CD14-positive monocyte (primary cell): Measurements from ENCODE around the gene PCDH15. TPM values are rescaled to one million over a fixed set of nuclear protein-coding genes. Genes with fewer than 3 reads are reported as not detected.

ENCODE experiments used
- DNase-seq, 3 donors: peaks; one replicate each; pipeline ENCODE4 v3.0.0-alpha.2; 2011 to 2022
- H2AFZ ChIP-seq: 2 replicates; pipeline ENCODE4 v1.6.0; 2012; ENCODE audit warnings: mild to moderate bottlenecking, low read depth, low read length, inconsistent platforms; ENCODE audit not compliant: insufficient read depth, poor library complexity, severe bottlenecking
- H3K27ac ChIP-seq, 2 donors: 1 replicate in 1 of 2; 2 replicates in 1 of 2; pipeline ENCODE4 v1.5.1; 2012 to 2013; ENCODE audit warnings: low read length in 2 of 2, control low read depth in 1 of 2, inconsistent platforms in 1 of 2, low read depth in 1 of 2, mild to moderate bottlenecking in 1 of 2
- H3K27me3 ChIP-seq, 2 donors: one replicate each; pipeline versions ENCODE4 v1.6.0 to v1.6.1; 2011 to 2013; ENCODE audit warnings: low read length in 2 of 2; ENCODE audit not compliant: control insufficient read depth in 2 of 2, insufficient read depth in 2 of 2
- H3K36me3 ChIP-seq, 2 donors: replicated peaks in 1 of 2; 1 replicate in 1 of 2; 2 replicates in 1 of 2; pipeline versions ENCODE4 v1.5.1 to v1.6.1; 2012 to 2013; ENCODE audit warnings: low read length in 2 of 2, control low read depth in 1 of 2, inconsistent platforms in 1 of 2, mild to moderate bottlenecking in 1 of 2; ENCODE audit not compliant: insufficient read depth in 2 of 2, control insufficient read depth in 1 of 2
- H3K4me1 ChIP-seq, 2 donors: 1 replicate in 1 of 2; 2 replicates in 1 of 2; pipeline versions ENCODE4 v1.5.1 to v1.6.1; 2012 to 2013; ENCODE audit warnings: low read length in 2 of 2, control low read depth in 1 of 2, inconsistent platforms in 1 of 2, mild to moderate bottlenecking in 1 of 2, moderate library complexity in 1 of 2; ENCODE audit not compliant: insufficient read depth in 2 of 2, control insufficient read depth in 1 of 2
- H3K4me2 ChIP-seq: replicated peaks from 2 replicates; pipeline ENCODE3; 2012; ENCODE audit warnings: low read length, moderate library complexity, mild to moderate bottlenecking; ENCODE audit not compliant: poor library complexity, severe bottlenecking; ENCODE audit errors: extremely low read depth
- H3K4me3 ChIP-seq, 3 experiments: fragments of 200-600 bp in 1 of 3; sonication (generic) in 1 of 3; replicated peaks in 1 of 3; 1 replicate in 2 of 3; 2 replicates in 1 of 3; pipeline ENCODE4 v1.5.1; 2011 to 2013; ENCODE audit warnings: low read length in 3 of 3, mild to moderate bottlenecking in 3 of 3, control low read depth in 2 of 3, low read depth in 2 of 3, inconsistent platforms in 1 of 3, moderate library complexity in 1 of 3
- H3K79me2 ChIP-seq: 2 replicates; pipeline ENCODE4 v1.6.0; 2012; ENCODE audit warnings: mild to moderate bottlenecking, control low read depth, inconsistent platforms, low read length, moderate library complexity; ENCODE audit not compliant: insufficient read depth
- H3K9ac ChIP-seq: 2 replicates; pipeline ENCODE4 v1.6.0; 2017; ENCODE audit warnings: low read length, mild to moderate bottlenecking; ENCODE audit not compliant: insufficient read depth, poor library complexity, severe bottlenecking
- H3K9me3 ChIP-seq, 2 donors: replicated peaks in 1 of 2; 1 replicate in 1 of 2; 2 replicates in 1 of 2; pipeline versions ENCODE4 v1.5.1 to v1.6.1; 2012 to 2013; ENCODE audit warnings: low read length in 2 of 2, control low read depth in 1 of 2; ENCODE audit not compliant: control insufficient read depth in 1 of 2, insufficient read depth in 1 of 2
- H4K20me1 ChIP-seq: 2 replicates; pipeline ENCODE4 v1.6.0; 2012; ENCODE audit warnings: mild to moderate bottlenecking, low read length, control low read depth, moderate library complexity; ENCODE audit not compliant: insufficient read depth
- H3K27ac Mint-ChIP-seq, 7 donors: one replicate each; pipeline ENCODE4 v1.8.0; 2020; ENCODE audit warnings: mild to moderate bottlenecking in 7 of 7, mixed read lengths in 7 of 7, moderate library complexity in 6 of 7, inconsistent platforms in 2 of 7
- H3K27me3 Mint-ChIP-seq, 3 donors: one replicate each; pipeline ENCODE4 v1.8.0; 2021 to 2022; ENCODE audit warnings: low read depth in 3 of 3, mild to moderate bottlenecking in 3 of 3, mixed read lengths in 3 of 3, moderate library complexity in 3 of 3, inconsistent platforms in 1 of 3
- H3K36me3 Mint-ChIP-seq, 2 donors: one replicate each; pipeline ENCODE4 v1.8.0; 2020; ENCODE audit warnings: mixed read lengths in 2 of 2, inconsistent platforms in 1 of 2, mild to moderate bottlenecking in 1 of 2
- H3K4me1 Mint-ChIP-seq: one replicate; pipeline ENCODE4 v1.8.0; 2020; ENCODE audit warnings: mild to moderate bottlenecking, mixed read lengths
- H3K4me3 Mint-ChIP-seq, 2 donors: one replicate each; pipeline ENCODE4 v1.8.0; 2020; ENCODE audit warnings: mild to moderate bottlenecking in 2 of 2, mixed read lengths in 2 of 2, moderate library complexity in 1 of 2
- H3K9me3 Mint-ChIP-seq, 7 donors: one replicate each; pipeline ENCODE4 v1.8.0; 2020 to 2022; ENCODE audit warnings: mixed read lengths in 7 of 7, mild to moderate bottlenecking in 6 of 7, moderate library complexity in 6 of 7, inconsistent platforms in 2 of 7
- WGBS: methylation state at CpG from one replicate; pipeline ENCODE4 v1.1.5; 2013; ENCODE audit warnings: missing lambda C conversion rate; ENCODE audit not compliant: insufficient coverage; 5-methylcytosine and 5-hydroxymethylcytosine counted together
- intact Hi-C, 2 donors: fragments of 100-400 bp; cut with micrococcal nuclease; formaldehyde crosslinking; loops; one replicate each; pipeline versions ENCODE4 v1.15.0 to v1.15.1; 2023
- polyA plus RNA-seq, 3 donors: library from polyadenylated mRNA; depleted of rRNA in 1 of 3; unstranded in 2 of 3; stranded (reverse) in 1 of 3; fragments of 300-500 nt in 2 of 3; fragments of >200 nt in 1 of 3; fragmentation: Illumina TruSeq in 2 of 3; gene quantifications; 1 replicate in 2 of 3; 2 replicates in 1 of 3; pipeline ENCODE4 v1.2.3, GENCODE V29; 2012 to 2021
- TF ChIP-seq, protein P1 (sequence below): fragments of 200-600 bp; IDR thresholded peaks from one replicate; pipeline ENCODE4 v1.8.0; 2022; ENCODE audit warnings: antibody characterized with exemption, mild to moderate bottlenecking

Gene PCDH15
- polyA plus RNA-seq, 3 donors, result not detected

GRCh38 chr10:53836638-53837037 is 964.4 kb downstream of the PCDH15 start:
- DNase-seq, result no peak
- Mint-ChIP-seq H3K27me3 (peaks cover 0 to 1% (median 0%) of the 10 kb centered on the region in 3 donors), H3K36me3 (no peaks in the 10 kb centered on the region), H3K4me3 (no peak overlapping the region), H3K4me1 (no peaks in the 10 kb centered on the region), H3K27ac (no peak overlapping the region), H3K9me3 (no peaks in the 10 kb centered on the region)
- intact Hi-C loops, result no loop called here
- Histone ChIP-seq H3K9me3 (no peaks in the 10 kb centered on the region), H2AFZ (no peak overlapping the region), H4K20me1 (no peaks in the 10 kb centered on the region), H3K4me2 (no peak overlapping the region), H3K27ac (no peak overlapping the region), H3K79me2 (no peaks in the 10 kb centered on the region), H3K9ac (no peak overlapping the region), H3K4me3 (no peak overlapping the region), H3K36me3 (no peaks in the 10 kb centered on the region), H3K27me3 (no peaks in the 10 kb centered on the region), H3K4me1 (no peaks in the 10 kb centered on the region)
- WGBS, result no CpG with 5 or more reads among the region's 1 CpG
- TF ChIP-seq, protein P1, sequence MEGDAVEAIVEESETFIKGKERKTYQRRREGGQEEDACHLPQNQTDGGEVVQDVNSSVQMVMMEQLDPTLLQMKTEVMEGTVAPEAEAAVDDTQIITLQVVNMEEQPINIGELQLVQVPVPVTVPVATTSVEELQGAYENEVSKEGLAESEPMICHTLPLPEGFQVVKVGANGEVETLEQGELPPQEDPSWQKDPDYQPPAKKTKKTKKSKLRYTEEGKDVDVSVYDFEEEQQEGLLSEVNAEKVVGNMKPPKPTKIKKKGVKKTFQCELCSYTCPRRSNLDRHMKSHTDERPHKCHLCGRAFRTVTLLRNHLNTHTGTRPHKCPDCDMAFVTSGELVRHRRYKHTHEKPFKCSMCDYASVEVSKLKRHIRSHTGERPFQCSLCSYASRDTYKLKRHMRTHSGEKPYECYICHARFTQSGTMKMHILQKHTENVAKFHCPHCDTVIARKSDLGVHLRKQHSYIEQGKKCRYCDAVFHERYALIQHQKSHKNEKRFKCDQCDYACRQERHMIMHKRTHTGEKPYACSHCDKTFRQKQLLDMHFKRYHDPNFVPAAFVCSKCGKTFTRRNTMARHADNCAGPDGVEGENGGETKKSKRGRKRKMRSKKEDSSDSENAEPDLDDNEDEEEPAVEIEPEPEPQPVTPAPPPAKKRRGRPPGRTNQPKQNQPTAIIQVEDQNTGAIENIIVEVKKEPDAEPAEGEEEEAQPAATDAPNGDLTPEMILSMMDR, result no peak

GRCh38 chr10:53833908-53834307 is 967.1 kb downstream of the PCDH15 start:
- H3K4me3 ChIP-seq, result no peak overlapping the region
- Mint-ChIP-seq H3K36me3 (no peaks in the 10 kb centered on the region), H3K4me3 (no peak overlapping the region), H3K4me1 (no peaks in the 10 kb centered on the region), H3K27me3 (peaks cover 0 to 1% (median 0%) of the 10 kb centered on the region in 3 donors), H3K27ac (no peak overlapping the region), H3K9me3 (no peaks in the 10 kb centered on the region)
- no peak overlapping the region for H3K4me2 ChIP-seq
- no peaks in the 10 kb centered on the region for H3K9me3 ChIP-seq
- H2AFZ ChIP-seq, result no peak overlapping the region
- intact Hi-C loops, result no loop called here
- H3K36me3 ChIP-seq, result no peaks in the 10 kb centered on the region
- WGBS, result no CpG with 5 or more reads among the region's 2 CpGs
- H3K79me2 ChIP-seq, result no peaks in the 10 kb centered on the region
- H3K27ac ChIP-seq, result no peak overlapping the region
- no peaks in the 10 kb centered on the region for H3K4me1 ChIP-seq
- DNase-seq, result no peak
- H3K9ac ChIP-seq, result no peak overlapping the region
- H3K27me3 ChIP-seq, result no peaks in the 10 kb centered on the region
- TF ChIP-seq, protein P1, result no peak
- no peaks in the 10 kb centered on the region for H4K20me1 ChIP-seq
